MCF 10A (cell line): Measurements from ENCODE around the gene AMY1B. TPM values are rescaled to one million over a fixed set of nuclear protein-coding genes. Genes with fewer than 3 reads are reported as not detected.
"Not testable (repeated sequence)": the region's sequence is repeated elsewhere in the genome, so short reads cannot be mapped to it uniquely, and the experiment has no call there.

ENCODE experiments used
- Bru-seq: library from RNA; stranded (reverse); fragments of 400-500 nt; gene quantifications from one replicate; lab custom pipeline; 2021; lab: Mats Ljungman, UMichigan
- BruChase-seq, 2 experiments: library from RNA; stranded (reverse); fragments of 400-500 nt; gene quantifications; one replicate each; lab custom pipeline; 2021; lab: Mats Ljungman, UMichigan
- BruUV-seq: library from RNA; stranded (reverse); fragments of 400-500 nt; replicated peaks from 2 replicates; lab custom pipeline; 2021; lab: Mats Ljungman, UMichigan
- CTCF ChIA-PET: fragments of 300-600 bp; sonication (Branson Sonifier 250); formaldehyde crosslinking; extraction: SDS; loops from one replicate; lab custom pipeline; 2021; ENCODE audit warnings: antibody characterized with exemption, inconsistent platforms; lab: Yijun Ruan, JAX
- POLR2A ChIA-PET: fragments of 300-600, 350-650 bp; sonication (Branson Sonifier 250); formaldehyde crosslinking; extraction: SDS; loops from one replicate; lab custom pipeline; 2020; ENCODE audit warnings: antibody characterized with exemption, inconsistent platforms; lab: Yijun Ruan, JAX
- DNase-seq: peaks from one replicate; pipeline ENCODE4 v3.0.0-alpha.2; 2018; ENCODE audit not compliant: unreplicated experiment
- H3K27ac Mint-ChIP-seq: one replicate; pipeline ENCODE4 v1.8.0; 2022; ENCODE audit warnings: mild to moderate bottlenecking, low read depth, mixed read lengths; ENCODE audit not compliant: unreplicated experiment
- H3K27me3 Mint-ChIP-seq: one replicate; pipeline ENCODE4 v1.8.0; 2022; ENCODE audit warnings: mixed read lengths; ENCODE audit not compliant: insufficient read depth, unreplicated experiment
- H3K36me3 Mint-ChIP-seq: one replicate; pipeline ENCODE4 v1.8.0; 2022; ENCODE audit warnings: mild to moderate bottlenecking, moderate library complexity, mixed read lengths; ENCODE audit not compliant: insufficient read depth, unreplicated experiment
- H3K4me1 Mint-ChIP-seq: one replicate; pipeline ENCODE4 v1.8.0; 2022; ENCODE audit warnings: mixed read lengths; ENCODE audit not compliant: insufficient read depth, unreplicated experiment
- H3K4me3 Mint-ChIP-seq: one replicate; pipeline ENCODE4 v1.8.0; 2022; ENCODE audit warnings: mild to moderate bottlenecking, moderate library complexity, mixed read lengths; ENCODE audit not compliant: unreplicated experiment
- H3K9me3 Mint-ChIP-seq: one replicate; pipeline ENCODE4 v1.8.0; 2022; ENCODE audit warnings: mixed read lengths; ENCODE audit not compliant: unreplicated experiment
- intact Hi-C: fragments of 100-400 bp; cut with micrococcal nuclease; formaldehyde crosslinking; loops from 2 replicates; pipeline ENCODE4 v1.14.1; 2022
- long read RNA-seq: library from polyadenylated mRNA; stranded (forward); transcript quantifications from one replicate; pipeline ENCODE4 v2.0.0, GENCODE V29; 2022
- total RNA-seq: library from RNA; stranded (reverse); gene quantifications from 2 replicates; pipeline ENCODE4 v1.2.3, GENCODE V29; 2022

Gene AMY1B
- total RNA-seq = not detected in 2 replicates
- not detected for Bru-seq, nascent RNA
- BruChase-seq, experiment 1, labeled RNA remaining after a 6-hour chase = not detected
- BruChase-seq, experiment 2, labeled RNA remaining after a 2-hour chase = not detected
- long read RNA-seq = 0 reads

DNA sequence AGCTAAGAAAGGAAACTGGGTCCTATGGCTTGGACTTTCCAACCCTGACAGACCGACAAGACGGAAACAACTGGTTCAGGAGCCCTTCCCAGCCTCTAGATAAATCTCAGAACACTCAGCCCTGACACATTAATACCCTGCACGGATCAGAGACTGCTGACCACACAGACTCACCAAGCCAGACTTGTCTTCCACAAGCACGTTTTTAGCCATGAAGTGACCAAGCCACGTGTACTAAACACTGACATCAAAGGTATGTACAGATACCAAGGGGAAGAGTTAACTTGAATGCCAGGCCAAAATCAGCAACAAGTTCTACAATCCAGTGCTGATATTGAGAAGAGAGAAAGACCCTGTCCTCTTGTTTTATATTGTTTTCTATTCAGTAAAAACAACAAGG, at the start of gene AMY1B:
TSS of gene AMY1B (minus strand) at position 101 of the 400 bp plus-strand sequence. CDS start 571 bp downstream, outside the sequence.
- POLR2A ChIA-PET, H3K4me3 Mint-ChIP-seq, BruUV-seq, H3K27ac Mint-ChIP-seq, H3K9me3 Mint-ChIP-seq, DNase-seq, CTCF ChIA-PET, intact Hi-C loops, H3K36me3 Mint-ChIP-seq, H3K27me3 Mint-ChIP-seq, H3K4me1 Mint-ChIP-seq: not testable (repeated sequence)

DNA sequence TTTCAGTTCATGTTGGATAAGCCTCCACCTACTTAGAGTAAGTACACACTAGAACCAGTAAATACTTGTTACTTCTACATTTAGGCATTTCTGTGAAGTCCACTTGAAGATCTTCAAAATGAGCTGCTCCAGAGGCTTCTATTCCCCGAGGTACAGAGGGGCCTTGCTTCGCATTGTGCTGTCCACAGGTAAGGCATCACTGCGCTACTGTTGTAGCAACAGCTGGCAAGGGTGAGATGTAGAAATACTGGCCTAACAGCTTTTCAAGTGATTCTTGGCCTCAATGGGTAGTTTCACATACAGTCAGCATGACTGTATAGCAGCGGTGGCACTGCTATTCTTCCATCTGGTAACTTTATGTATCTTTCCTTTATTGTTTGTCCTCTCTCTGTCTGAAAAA, 49.0 kb upstream of the AMY1B start:
- BruUV-seq, H3K4me1 Mint-ChIP-seq, H3K9me3 Mint-ChIP-seq, H3K4me3 Mint-ChIP-seq, CTCF ChIA-PET, intact Hi-C loops, DNase-seq, POLR2A ChIA-PET, H3K27me3 Mint-ChIP-seq, H3K36me3 Mint-ChIP-seq, H3K27ac Mint-ChIP-seq: not testable (repeated sequence)

DNA sequence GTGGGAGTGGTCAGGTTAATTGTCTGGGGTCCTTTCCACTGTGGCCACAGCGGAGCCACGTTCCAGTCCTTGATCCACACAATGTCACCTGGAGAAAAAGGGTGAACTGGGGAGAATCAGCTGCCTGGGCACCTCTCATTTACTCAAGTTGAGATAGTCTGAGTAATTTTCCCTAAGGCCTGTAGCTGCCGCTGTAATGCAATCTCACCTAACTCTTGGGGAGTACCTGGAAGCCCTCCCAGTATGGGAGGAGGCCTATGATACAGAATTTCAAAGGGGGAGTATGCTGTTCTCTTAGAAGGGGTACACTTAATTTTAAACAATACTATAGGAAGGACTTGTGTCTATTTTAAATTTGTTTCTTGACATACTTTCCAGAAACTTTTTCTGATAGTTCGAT, 48.4 kb upstream of the AMY1B start:
- H3K27me3 Mint-ChIP-seq, POLR2A ChIA-PET, intact Hi-C loops, H3K9me3 Mint-ChIP-seq, H3K4me1 Mint-ChIP-seq, BruUV-seq, H3K27ac Mint-ChIP-seq, CTCF ChIA-PET, DNase-seq, H3K36me3 Mint-ChIP-seq, H3K4me3 Mint-ChIP-seq: not testable (repeated sequence)

GRCh38 chr1:103738031-103738430, 42.0 kb upstream of the AMY1B start:
- CTCF ChIA-PET, H3K36me3 Mint-ChIP-seq, H3K27me3 Mint-ChIP-seq, H3K4me3 Mint-ChIP-seq, H3K27ac Mint-ChIP-seq, H3K4me1 Mint-ChIP-seq, intact Hi-C loops, H3K9me3 Mint-ChIP-seq, BruUV-seq, POLR2A ChIA-PET, DNase-seq: not testable (repeated sequence)

- H3K4me1 Mint-ChIP-seq, H3K36me3 Mint-ChIP-seq, DNase-seq, intact Hi-C loops, H3K27ac Mint-ChIP-seq, CTCF ChIA-PET, H3K4me3 Mint-ChIP-seq, POLR2A ChIA-PET, BruUV-seq, H3K27me3 Mint-ChIP-seq, H3K9me3 Mint-ChIP-seq: not testable (repeated sequence)
These were observed 39.3 kb upstream of the AMY1B start for GRCh38 chr1:103735334-103735733.

DNA sequence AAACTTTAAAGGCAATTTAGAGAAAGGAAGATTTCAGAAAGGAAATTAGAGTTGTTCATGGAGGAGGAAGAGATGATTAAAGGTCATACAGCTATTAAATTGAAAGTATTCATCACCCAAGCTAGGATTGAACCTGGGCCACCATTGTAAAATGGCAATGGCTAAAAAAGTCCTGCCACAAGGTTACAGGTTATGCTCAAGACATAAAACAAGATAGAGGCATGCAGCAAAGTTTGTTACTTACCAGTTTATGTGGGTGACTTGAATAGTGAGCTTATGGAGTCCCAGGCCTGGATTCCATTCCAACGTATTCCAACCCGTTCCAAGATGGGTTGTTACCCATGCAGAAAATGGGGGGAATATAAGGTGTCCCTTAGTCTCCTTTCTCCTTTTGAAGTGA, 25.5 kb upstream of the AMY1B start:
- CTCF ChIA-PET, H3K9me3 Mint-ChIP-seq, intact Hi-C loops, H3K4me1 Mint-ChIP-seq, H3K4me3 Mint-ChIP-seq, H3K36me3 Mint-ChIP-seq, DNase-seq, H3K27ac Mint-ChIP-seq, H3K27me3 Mint-ChIP-seq, POLR2A ChIA-PET, BruUV-seq: not testable (repeated sequence)

DNA sequence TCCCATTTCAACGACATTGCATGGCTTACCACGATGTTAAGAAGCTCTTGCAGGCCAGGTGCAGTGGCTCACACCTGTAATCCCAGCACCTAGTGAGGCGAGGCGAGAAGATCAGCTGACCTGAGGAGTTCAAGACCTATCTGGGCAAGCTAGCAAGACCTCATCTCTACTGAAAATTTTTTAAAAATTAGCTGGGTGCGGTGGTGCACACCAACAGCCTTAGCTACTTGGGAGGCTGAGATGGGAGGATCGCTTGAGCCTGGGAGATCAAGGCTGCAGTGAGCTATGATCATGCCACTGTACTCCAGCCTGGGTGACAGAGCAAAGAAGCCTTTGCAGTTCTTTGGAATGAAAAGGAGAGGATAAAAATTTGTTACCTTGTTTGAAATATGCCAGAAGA, 21.4 kb upstream of the AMY1B start:
- H3K9me3 Mint-ChIP-seq, H3K27ac Mint-ChIP-seq, H3K36me3 Mint-ChIP-seq, H3K4me1 Mint-ChIP-seq, H3K27me3 Mint-ChIP-seq, CTCF ChIA-PET, POLR2A ChIA-PET, H3K4me3 Mint-ChIP-seq, BruUV-seq, intact Hi-C loops, DNase-seq: not testable (repeated sequence)

DNA sequence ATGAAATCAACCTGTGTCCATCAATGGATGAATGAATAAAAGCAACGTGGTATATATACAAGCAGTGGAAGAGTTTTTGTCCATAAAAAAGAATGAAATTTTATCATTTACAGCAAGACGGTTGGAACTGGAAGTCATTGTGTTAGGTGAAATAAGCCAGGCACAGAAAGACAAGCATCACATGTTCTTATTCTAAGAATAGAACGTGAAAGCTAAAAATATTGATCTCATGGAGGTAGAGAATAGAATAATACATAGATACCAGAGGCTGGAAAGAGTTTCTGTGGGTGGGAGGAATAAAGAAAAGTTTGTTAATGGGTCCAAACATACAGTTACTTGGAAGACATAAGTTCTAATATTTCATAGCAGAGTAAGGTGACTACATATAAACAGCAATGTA, 14.4 kb upstream of the AMY1B start:
- BruUV-seq, CTCF ChIA-PET, intact Hi-C loops: not testable (repeated sequence)

DNA sequence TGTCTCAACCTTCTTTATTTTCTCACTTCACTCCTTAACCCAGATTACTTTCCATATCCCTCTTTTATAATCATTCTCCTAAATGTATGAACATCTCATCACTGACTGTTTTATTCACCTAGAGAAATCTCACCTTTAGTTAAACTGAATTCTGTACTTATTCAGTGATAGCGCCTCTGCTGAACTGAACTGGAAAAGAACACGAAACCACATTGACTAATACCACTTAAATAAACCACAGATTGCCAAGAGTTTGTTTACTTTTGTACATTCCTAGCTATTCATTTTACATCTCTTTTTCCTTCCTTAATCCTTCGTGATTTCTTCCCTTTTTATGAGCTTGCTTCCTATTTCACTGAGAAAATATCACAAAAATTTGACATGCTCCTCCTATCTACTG, 11.7 kb upstream of the AMY1B start:
- CTCF ChIA-PET, POLR2A ChIA-PET, H3K4me1 Mint-ChIP-seq, H3K27ac Mint-ChIP-seq, intact Hi-C loops, BruUV-seq, H3K4me3 Mint-ChIP-seq, H3K36me3 Mint-ChIP-seq, H3K27me3 Mint-ChIP-seq, DNase-seq, H3K9me3 Mint-ChIP-seq: not testable (repeated sequence)

More for the DNA sequence above, 14.4 kb upstream of the AMY1B start:
- H3K27ac Mint-ChIP-seq, H3K27me3 Mint-ChIP-seq, H3K4me3 Mint-ChIP-seq, POLR2A ChIA-PET, DNase-seq, H3K4me1 Mint-ChIP-seq, H3K36me3 Mint-ChIP-seq, H3K9me3 Mint-ChIP-seq: not testable (repeated sequence)
